Measurements from ENCODE around the gene TMEM117.

GRCh38 chr12:44154128-44154527 lies 318.2 kb downstream of the TMEM117 start:
- TF ChIP-seq CTCF (tag by site-specific recombination; IDR thresholded peaks at IDR 0.05): no peak
- TF ChIP-seq WT1 (tag by site-specific recombination; IDR thresholded peaks at IDR 0.05): no peak
- TF ChIP-seq ZFP37 (tag by site-specific recombination; IDR thresholded peaks at IDR 0.05): no peak
- TF ChIP-seq TCF7L2 (IDR thresholded peaks at IDR 0.05; ENCODE audit: borderline replicate concordance, low read depth, low read length): no peak
- no peak for TF ChIP-seq REST (tag by site-specific recombination; IDR thresholded peaks at IDR 0.05)
- TF ChIP-seq GLI4 (tag by site-specific recombination; IDR thresholded peaks at IDR 0.05): no peak
- no peak for TF ChIP-seq ZNF140 (tag by site-specific recombination; IDR thresholded peaks at IDR 0.05)
